A549 (cell line): ENCODE data around the gene CRACDL. TPM values are rescaled to one million over a fixed set of nuclear protein-coding genes. Genes with fewer than 3 reads are reported as not detected.

Experiments used
- ATAC-seq, 2 experiments: fragments of 200-7000 bp in 1 of 2; fragments of >200 bp in 1 of 2; cut with Nextera tagmentation in 1 of 2; cut with Tn5 transposase in 1 of 2; 3 replicates each; pipeline versions ENCODE4 v1.8.0 to v1.9.1; 2018 to 2020; ENCODE audit warnings: mild to moderate bottlenecking in 1 of 2, moderate library complexity in 1 of 2
- CTCF ChIA-PET: fragments of 300-600 bp; sonication (Branson Sonifier 250); formaldehyde crosslinking; extraction: SDS; loops from one replicate; lab custom pipeline; 2021; ENCODE audit warnings: antibody characterized with exemption, inconsistent platforms; lab: Yijun Ruan, JAX
- POLR2A ChIA-PET: fragments of 350-600 bp; formaldehyde crosslinking; extraction: SDS; loops from one replicate; lab custom pipeline; 2021; ENCODE audit warnings: antibody characterized with exemption, inconsistent platforms; lab: Yijun Ruan, JAX
- DNase-seq, 2 experiments: peaks; one replicate each; pipeline versions ENCODE4 v3.0.0 to v3.0.0-alpha.2; 2011 to 2016; ENCODE audit warnings: low read depth in 1 of 2, low spot score in 1 of 2
- FAIRE-seq: peaks from 2 replicates; lab custom pipeline; 2011; peaks lifted over from hg19 to GRCh38; lab: Jason Lieb, UNC
- H3K27ac ChIP-seq, 2 experiments: fragments of >200 bp; sonication (Bioruptor Twin); formaldehyde crosslinking; 3 replicates each; pipeline ENCODE4 v1.5.1; 2016 to 2017
- H3K4me1 ChIP-seq: fragments of >200 bp; sonication (Bioruptor Twin); formaldehyde crosslinking; 3 replicates; pipeline ENCODE4 v1.6.1; 2016
- H3K4me2 ChIP-seq: fragments of >200 bp; sonication (Bioruptor Twin); formaldehyde crosslinking; 3 replicates; pipeline ENCODE4 v1.6.1; 2016
- H3K4me3 ChIP-seq: fragments of >200 bp; sonication (Bioruptor Twin); formaldehyde crosslinking; 3 replicates; pipeline ENCODE4 v1.5.1; 2016
- H3K9me3 ChIP-seq: fragments of >200 bp; sonication (Bioruptor Twin); formaldehyde crosslinking; 3 replicates; pipeline ENCODE4 v1.6.1; 2016
- BHLHE40 ChIP-seq: IDR thresholded peaks from 2 replicates; pipeline ENCODE4 v1.6.1; 2012; ENCODE audit warnings: low read depth, low read length, inconsistent platforms
- CEBPB ChIP-seq, 2 experiments: fragments of >200 bp in 1 of 2; sonication (Bioruptor Twin) in 1 of 2; formaldehyde crosslinking in 1 of 2; IDR thresholded peaks; 2 replicates each; pipeline ENCODE4 v1.6.1; 2012 to 2016
- E2F6 ChIP-seq: IDR thresholded peaks from 2 replicates; pipeline ENCODE4 v1.6.1; 2012; ENCODE audit warnings: low read depth, borderline replicate concordance
- EHMT2 ChIP-seq: fragments of 200-600 bp; sonication (generic); IDR thresholded peaks from 2 replicates; pipeline ENCODE4 v1.6.1; 2016; ENCODE audit warnings: antibody characterized with exemption, low read depth, mild to moderate bottlenecking, moderate library complexity
- EP300 ChIP-seq, 2 experiments: fragments of >200 bp; sonication (Bioruptor Twin); formaldehyde crosslinking; IDR thresholded peaks; 2 replicates in 1 of 2; 3 replicates in 1 of 2; pipeline ENCODE4 v1.6.1; 2016 to 2017
- ESRRA ChIP-seq: fragments of 150-350 bp; IDR thresholded peaks from 2 replicates; pipeline ENCODE4 v1.6.1; 2014; ENCODE audit warnings: mild to moderate bottlenecking, low read length, borderline replicate concordance
- FOSB ChIP-seq: fragments of 250-450 bp; sonication (Bioruptor Pico); IDR thresholded peaks from 2 replicates; pipeline ENCODE4 v1.5.0; 2020; ENCODE audit warnings: mild to moderate bottlenecking, moderate library complexity
- FOSL2 ChIP-seq, 2 experiments: fragments of 450-650 bp in 1 of 2; fragments of >200 bp in 1 of 2; sonication (Bioruptor Twin) in 1 of 2; formaldehyde crosslinking; IDR thresholded peaks; 2 replicates each; pipeline versions ENCODE4 v1.5.0 to v1.6.1; 2016 to 2020; ENCODE audit warnings: mild to moderate bottlenecking in 1 of 2, moderate library complexity in 1 of 2
- FOXS1 ChIP-seq: fragments of 250-450 bp; sonication (Bioruptor Pico); IDR thresholded peaks from 2 replicates; pipeline ENCODE4 v1.5.0; 2020; ENCODE audit warnings: mild to moderate bottlenecking, moderate library complexity
- GATA3 ChIP-seq: IDR thresholded peaks from 2 replicates; pipeline ENCODE4 v1.6.1; 2012; ENCODE audit warnings: borderline replicate concordance
- HDAC2 ChIP-seq: fragments of 200-600 bp; sonication (generic); IDR thresholded peaks from 2 replicates; pipeline ENCODE4 v1.6.1; 2016
- HEYL ChIP-seq: fragments of 250-450 bp; sonication (Bioruptor Pico); IDR thresholded peaks from 2 replicates; pipeline ENCODE4 v1.8.0; 2021; ENCODE audit warnings: mild to moderate bottlenecking, moderate library complexity
- HOXA7 ChIP-seq: fragments of 250-450 bp; sonication (Bioruptor Pico); IDR thresholded peaks from 2 replicates; pipeline ENCODE4 v1.5.0; 2020; ENCODE audit warnings: mild to moderate bottlenecking, moderate library complexity
- JUNB ChIP-seq: fragments of >200 bp; sonication (Bioruptor Twin); formaldehyde crosslinking; IDR thresholded peaks from 2 replicates; pipeline ENCODE4 v1.6.1; 2016
- KDM5A ChIP-seq: fragments of 200-600 bp; sonication (generic); IDR thresholded peaks from 2 replicates; pipeline ENCODE4 v1.6.1; 2016; ENCODE audit warnings: antibody characterized with exemption, mild to moderate bottlenecking
- MAFK ChIP-seq: fragments of 450-650 bp; IDR thresholded peaks from 2 replicates; pipeline ENCODE4 v1.6.1; 2014; ENCODE audit not compliant: partially characterized antibody
- MAX ChIP-seq: IDR thresholded peaks from 2 replicates; pipeline ENCODE4 v1.6.1; 2012
- MAZ ChIP-seq: fragments of 150-350 bp; IDR thresholded peaks from 2 replicates; pipeline ENCODE4 v1.6.1; 2014; ENCODE audit warnings: antibody characterized with exemption, low read depth, low read length, borderline replicate concordance
- MYC ChIP-seq: IDR thresholded peaks from 2 replicates; pipeline ENCODE4 v1.6.1; 2012; ENCODE audit warnings: mild to moderate bottlenecking, inconsistent platforms, low read length, improper control_type of control experiment, borderline replicate concordance
- NPAS2 ChIP-seq: fragments of 250-450 bp; sonication (Bioruptor Pico); IDR thresholded peaks from 2 replicates; pipeline ENCODE4 v1.8.0; 2022; ENCODE audit warnings: mild to moderate bottlenecking, moderate library complexity, borderline replicate concordance
- NR3C1 ChIP-seq: fragments of >200 bp; sonication (Bioruptor Twin); formaldehyde crosslinking; IDR thresholded peaks from 3 replicates; pipeline ENCODE4 v1.6.1; 2017
- POLR2A ChIP-seq: IDR thresholded peaks from 2 replicates; pipeline ENCODE4 v1.6.1; 2012; ENCODE audit warnings: mild to moderate bottlenecking, low read length
- RARB ChIP-seq: fragments of 250-450 bp; sonication (Bioruptor Pico); IDR thresholded peaks from 2 replicates; pipeline ENCODE4 v1.8.0; 2021; ENCODE audit warnings: mild to moderate bottlenecking, moderate library complexity
- RCOR1 ChIP-seq: fragments of 150-350 bp; IDR thresholded peaks from 2 replicates; pipeline ENCODE4 v1.6.1; 2014; ENCODE audit warnings: antibody characterized with exemption, low read length, low read depth
- REST ChIP-seq: fragments of 200-600 bp; sonication (generic); IDR thresholded peaks from 2 replicates; pipeline ENCODE4 v1.6.1; 2016; ENCODE audit warnings: antibody characterized with exemption, mild to moderate bottlenecking, moderate library complexity
- RFX5 ChIP-seq: fragments of 450-650 bp; IDR thresholded peaks from 2 replicates; pipeline ENCODE4 v1.7.1; 2014; ENCODE audit warnings: antibody characterized with exemption, mild to moderate bottlenecking, moderate library complexity
- SMC3 ChIP-seq: fragments of >200 bp; sonication (Bioruptor Twin); formaldehyde crosslinking; IDR thresholded peaks from 3 replicates; pipeline ENCODE4 v1.6.1; 2018; ENCODE audit warnings: inconsistent platforms
- ZSCAN20 ChIP-seq: fragments of 250-450 bp; sonication (Bioruptor Pico); IDR thresholded peaks from 2 replicates; pipeline ENCODE4 v1.8.0; 2022; ENCODE audit warnings: mild to moderate bottlenecking, moderate library complexity
- WGBS: methylation state at CpG from one replicate; pipeline ENCODE4 v1.1.6; 2017; ENCODE audit errors: missing lambda C conversion rate; 5-methylcytosine and 5-hydroxymethylcytosine counted together
- polyA plus RNA-seq, 4 experiments: library from polyadenylated mRNA; depleted of rRNA in 3 of 4; stranded (reverse); fragments of >200 nt; fragmentation: RNase III in 1 of 4; extraction: RNeasy Plus Mini Kit Qiagen cat#74134 plus additional on column Dnase treatment in 1 of 4; gene quantifications; 2 replicates in 3 of 4; 3 replicates in 1 of 4; pipeline ENCODE4 v1.2.3, GENCODE V29; 2011 to 2017
- TF ChIP-seq, protein P1 (sequence below): fragments of 150-350 bp; IDR thresholded peaks from 2 replicates; pipeline ENCODE4 v1.6.1; 2014; ENCODE audit warnings: low read depth, mild to moderate bottlenecking, low read length

CRACDL gene
- polyA plus RNA-seq, 2 of the 4 experiments (the other 2 are of a cell fraction), result 0.21 to 0.36 TPM

DNA sequence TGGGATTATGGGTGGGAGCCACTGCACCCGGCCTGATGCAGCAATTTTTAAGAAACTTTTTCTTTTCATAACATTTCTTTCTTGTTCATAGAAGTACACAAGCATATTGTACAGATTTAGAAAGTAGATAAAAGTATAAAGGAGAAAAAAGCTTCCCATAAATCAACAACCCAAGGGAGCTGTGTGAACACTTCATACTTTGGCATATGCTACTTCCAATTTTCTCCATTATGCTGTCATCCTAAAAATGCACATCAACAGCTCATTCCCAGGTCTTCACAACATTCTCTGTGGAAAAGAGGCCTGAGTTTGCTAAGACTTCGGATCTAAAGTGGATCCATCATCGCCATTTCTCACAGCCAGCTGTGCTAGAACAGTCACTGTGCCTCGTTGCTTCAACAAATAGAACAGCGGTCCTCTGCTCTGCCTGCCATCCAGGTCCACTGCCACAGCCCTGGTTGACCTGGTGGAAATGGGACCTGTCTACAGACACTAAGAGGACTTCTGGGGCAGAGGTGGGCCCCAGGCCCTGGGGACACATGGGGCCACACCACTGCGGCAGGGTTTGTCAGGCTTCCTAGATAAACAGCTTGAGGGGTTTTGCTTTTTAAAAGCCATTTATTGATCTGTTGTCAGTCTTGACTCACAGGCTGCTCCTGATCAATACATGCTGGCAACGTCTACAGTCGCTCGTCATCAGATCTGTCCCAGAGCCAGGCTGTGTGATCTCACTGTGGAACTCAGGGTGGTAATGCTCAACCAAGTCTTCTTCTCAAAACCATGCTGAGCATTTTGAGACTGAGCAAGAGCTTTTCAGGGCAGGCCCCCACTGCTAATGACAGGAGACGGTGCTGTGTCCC lies 132.4 kb downstream of the CRACDL start:
- WGBS, result 61% methylated on average over 10 of the region's 10 CpGs
- ChIA-PET CTCF (no interaction called here), POLR2A (no interaction called here)
- no peaks in the 10 kb centered on the region for H3K9me3 ChIP-seq
- peaks cover 6% of the 10 kb centered on the region; the same call in 1 of the 3 replicates for H3K4me1 ChIP-seq
- H3K4me2 ChIP-seq, result no peak overlapping the region
- no peak for ATAC-seq
- H3K4me3 ChIP-seq, result no peak overlapping the region
- no peak for DNase-seq
- TF ChIP-seq RFX5 (no peak), MAX (no peak), NPAS2 (CRISPR knock-in tag) (no peak), MAFK (no peak), KDM5A (no peak), REST (no peak), E2F6 (no peak), EP300 (IDR thresholded peaks at IDR 0.05) (no peak), ESRRA (no peak), HEYL (CRISPR knock-in tag) (no peak), EHMT2 (no peak), MAZ (no peak), FOXS1 (CRISPR knock-in tag) (no peak), RCOR1 (no peak), RARB (CRISPR knock-in tag) (no peak), SMC3 (no peak), HDAC2 (no peak), NR3C1 (no peak)
- TF ChIP-seq, protein P1, sequence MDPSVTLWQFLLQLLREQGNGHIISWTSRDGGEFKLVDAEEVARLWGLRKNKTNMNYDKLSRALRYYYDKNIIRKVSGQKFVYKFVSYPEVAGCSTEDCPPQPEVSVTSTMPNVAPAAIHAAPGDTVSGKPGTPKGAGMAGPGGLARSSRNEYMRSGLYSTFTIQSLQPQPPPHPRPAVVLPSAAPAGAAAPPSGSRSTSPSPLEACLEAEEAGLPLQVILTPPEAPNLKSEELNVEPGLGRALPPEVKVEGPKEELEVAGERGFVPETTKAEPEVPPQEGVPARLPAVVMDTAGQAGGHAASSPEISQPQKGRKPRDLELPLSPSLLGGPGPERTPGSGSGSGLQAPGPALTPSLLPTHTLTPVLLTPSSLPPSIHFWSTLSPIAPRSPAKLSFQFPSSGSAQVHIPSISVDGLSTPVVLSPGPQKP, result no peak
- H3K27ac ChIP-seq, result no peak overlapping the region
- no peak for FAIRE-seq

- TF ChIP-seq HOXA7 (CRISPR knock-in tag) (no peak), POLR2A (no peak), JUNB (no peak), E2F6 (no peak), HDAC2 (no peak), NPAS2 (CRISPR knock-in tag) (no peak), MAZ (no peak), FOSL2 (IDR thresholded peaks at IDR 0.05) (no peak), FOSL2 (CRISPR knock-in tag; IDR thresholded peaks at IDR 0.05) (no peak), FOSB (CRISPR knock-in tag) (no peak), MYC (no peak), GATA3 (no peak), MAFK (no peak), ZSCAN20 (no peak), BHLHE40 (no peak), CEBPB (IDR thresholded peaks at IDR 0.05) (no peak)
- TF ChIP-seq, all 56 proteins: peak for 0
- no peak for ATAC-seq
These were observed 133.7 kb downstream of the CRACDL start for GRCh38 chr2:98802344-98802743.

More at GRCh38 chr2:98802344-98802743, 133.7 kb downstream of the CRACDL start:
- WGBS, result 50% methylated on average over 8 of the region's 8 CpGs
- ChIA-PET CTCF (interaction anchor here (0.6 kb wide), 1 partner anchor 21 kb away, joined by 3 read pairs; no protein-coding TSS in a partner anchor), POLR2A (no interaction called here)
- H3K27ac ChIP-seq, result no peak overlapping the region
- DNase-seq, result no peak
- no peaks in the 10 kb centered on the region for H3K9me3 ChIP-seq
- H3K4me2 ChIP-seq, result no peak overlapping the region
- peaks cover 6% of the 10 kb centered on the region; the same call in 1 of the 3 replicates for H3K4me1 ChIP-seq
- H3K4me3 ChIP-seq, result no peak overlapping the region
- FAIRE-seq, result no peak
